GM23248 (cell line): Measurements from ENCODE around the gene POLR2M.

Source experiments
- EZH2 ChIP-seq: fragments of 200-600 bp; sonication (generic); IDR thresholded peaks from 2 replicates; pipeline ENCODE4 v1.6.1; 2018; ENCODE audit warnings: antibody characterized with exemption, mild to moderate bottlenecking; ENCODE audit not compliant: insufficient read depth, poor library complexity, severe bottlenecking
- EZH2phosphoT487 ChIP-seq: fragments of 200-600 bp; sonication (generic); IDR thresholded peaks from 2 replicates; pipeline ENCODE4 v1.6.1; 2018; ENCODE audit warnings: antibody characterized with exemption, moderate library complexity, mild to moderate bottlenecking, low read depth; ENCODE audit not compliant: insufficient read depth

DNA sequence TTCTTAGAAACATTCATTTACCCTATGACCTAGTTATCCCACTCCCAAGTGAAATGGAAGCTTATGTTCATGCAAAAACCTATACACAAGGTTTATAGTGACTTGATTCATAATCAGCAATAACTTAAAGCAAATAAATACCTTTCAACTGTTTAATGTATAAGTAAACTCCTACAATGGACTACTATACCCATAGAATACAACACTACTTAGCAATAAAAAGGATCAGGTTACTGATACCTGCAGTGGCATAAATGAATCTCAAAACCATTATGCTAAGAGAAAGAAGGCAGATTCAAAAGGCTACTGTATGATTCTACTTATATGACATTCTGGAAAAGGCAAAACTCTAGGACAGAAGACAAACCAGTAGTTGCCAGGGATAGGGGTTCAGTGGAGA is 8.3 kb upstream of the POLR2M start:
- TF ChIP-seq EZH2, result no peak
- TF ChIP-seq EZH2phosphoT487, result no peak
